ENCODE measurements around the gene ISG15.

The ISG15 gene

GRCh38 chr1:998745-998994, 14.6 kb upstream of the ISG15 start:
- no peaks in the 10 kb centered on the region for H3F3A ChIP-seq (ENCODE audit: insufficient read depth)
- H3K27ac ChIP-seq (ENCODE audit: low read depth, low read length): no peak overlapping the region
- no peak overlapping the region for H3K9ac ChIP-seq (ENCODE audit: low read length)
- H3K9me3 ChIP-seq (ENCODE audit: insufficient read depth, low read length): no peaks in the 10 kb centered on the region
- no peak for TF ChIP-seq CTCF (IDR thresholded peaks at IDR 0.05; ENCODE audit: insufficient read depth, low read length, poor library complexity, severe bottlenecking)
- no peak for TF ChIP-seq EZH2phosphoT487 (conservative IDR thresholded peaks at IDR 0.05; ENCODE audit: low read length)
- H2AFZ ChIP-seq (ENCODE audit: low read depth, low read length, severe bottlenecking): no peak overlapping the region
- H3K79me2 ChIP-seq (ENCODE audit: insufficient read depth, low read length): no peaks in the 10 kb centered on the region
- no peaks in the 10 kb centered on the region for H3K27me3 ChIP-seq (ENCODE audit: low read length)
- H3K36me3 ChIP-seq (ENCODE audit: low read length): no peaks in the 10 kb centered on the region
- H3K4me3 ChIP-seq (ENCODE audit: insufficient read depth, low read length, poor library complexity, severe bottlenecking): no peak overlapping the region
- no peaks in the 10 kb centered on the region for H3K9me2 ChIP-seq (replicated peaks; ENCODE audit: insufficient read depth, low read length)
- H3K4me2 ChIP-seq (ENCODE audit: low read depth, low read length, poor library complexity, severe bottlenecking): no peak overlapping the region
- no peaks in the 10 kb centered on the region for H4K20me1 ChIP-seq (ENCODE audit: low read depth, low read length)

- H2AFZ ChIP-seq (ENCODE audit: low read depth, low read length, severe bottlenecking): no peak overlapping the region
- no peak overlapping the region for H3K4me2 ChIP-seq (ENCODE audit: low read depth, low read length, poor library complexity, severe bottlenecking)
- H4K20me1 ChIP-seq (ENCODE audit: low read depth, low read length): no peaks in the 10 kb centered on the region
- H3K9me3 ChIP-seq (ENCODE audit: insufficient read depth, low read length): no peaks in the 10 kb centered on the region
- no peak overlapping the region for H3K9ac ChIP-seq (ENCODE audit: low read length)
- no peaks in the 10 kb centered on the region for H3K9me2 ChIP-seq (replicated peaks; ENCODE audit: insufficient read depth, low read length)
- no peaks in the 10 kb centered on the region for H3K27me3 ChIP-seq (ENCODE audit: low read length)
- no peak overlapping the region for H3K27ac ChIP-seq (ENCODE audit: low read depth, low read length)
- no peak overlapping the region for H3K4me3 ChIP-seq (ENCODE audit: insufficient read depth, low read length, poor library complexity, severe bottlenecking)
- H3K36me3 ChIP-seq (ENCODE audit: low read length): no peaks in the 10 kb centered on the region
- no peaks in the 10 kb centered on the region for H3K79me2 ChIP-seq (ENCODE audit: insufficient read depth, low read length)
- TF ChIP-seq EZH2phosphoT487 (conservative IDR thresholded peaks at IDR 0.05; ENCODE audit: low read length): no peak
- TF ChIP-seq CTCF (IDR thresholded peaks at IDR 0.05; ENCODE audit: insufficient read depth, low read length, poor library complexity, severe bottlenecking): no peak
- no peaks in the 10 kb centered on the region for H3F3A ChIP-seq (ENCODE audit: insufficient read depth)
Measured at GRCh38 chr1:998995-999724, 14.1 kb upstream of the ISG15 start.

- Histone ChIP-seq H3K9ac (ENCODE audit: low read length) (no peak within 1 kb of the TSS), H3K4me2 (ENCODE audit: low read depth, low read length, poor library complexity, severe bottlenecking) (no peak within 1 kb of the TSS), H3F3A (ENCODE audit: insufficient read depth) (no peaks in the 10 kb centered on the region), H3K79me2 (ENCODE audit: insufficient read depth, low read length) (no peaks in the 10 kb centered on the region), H3K9me3 (ENCODE audit: insufficient read depth, low read length) (no peaks in the 10 kb centered on the region), H4K20me1 (ENCODE audit: low read depth, low read length) (no peaks in the 10 kb centered on the region), H3K36me3 (ENCODE audit: low read length) (no peaks in the 10 kb centered on the region), H3K4me3 (ENCODE audit: insufficient read depth, low read length, poor library complexity, severe bottlenecking) (no peak within 1 kb of the TSS), H3K27ac (ENCODE audit: low read depth, low read length) (no peak within 1 kb of the TSS), H3K9me2 (replicated peaks; ENCODE audit: insufficient read depth, low read length) (no peaks in the 10 kb centered on the region), H2AFZ (ENCODE audit: low read depth, low read length, severe bottlenecking) (no peak within 1 kb of the TSS), H3K27me3 (ENCODE audit: low read length) (no peaks in the 10 kb centered on the region)
- TF ChIP-seq CTCF (IDR thresholded peaks at IDR 0.05; ENCODE audit: insufficient read depth, low read length, poor library complexity, severe bottlenecking) (no peak), EZH2phosphoT487 (conservative IDR thresholded peaks at IDR 0.05; ENCODE audit: low read length) (no peak)
Measured at GRCh38 chr1:999725-1000356, 13.5 kb upstream of the ISG15 start, which contains the start of gene HES4. Gene HES4 (minus strand): TSS chr1:1000097. CDS start chr1:999973, 124 bp downstream.

All from SU-DHL-6 (cell line).